Neuron (in vitro differentiated cells): Measurements from ENCODE around the gene KCNIP2.
"Not testable (repeated sequence)": the region's sequence is repeated elsewhere in the genome, so short reads cannot be mapped to it uniquely, and the experiment has no call there.

ENCODE experiments used
- H2AFZ ChIP-seq: one replicate; pipeline ENCODE4 v1.6.1; 2013; ENCODE audit warnings: low read depth, mild to moderate bottlenecking, inconsistent platforms, low read length, moderate library complexity
- H3K27me3 ChIP-seq: one replicate; pipeline ENCODE4 v1.6.1; 2013; ENCODE audit warnings: low read length; ENCODE audit not compliant: insufficient read depth
- H3K36me3 ChIP-seq: one replicate; pipeline ENCODE4 v1.6.1; 2013; ENCODE audit warnings: low read length; ENCODE audit not compliant: insufficient read depth
- H3K4me1 ChIP-seq: one replicate; pipeline ENCODE4 v1.6.1; 2013; ENCODE audit warnings: low read length; ENCODE audit not compliant: insufficient read depth
- H3K4me3 ChIP-seq: 2 replicates; pipeline ENCODE4 v1.5.1; 2013; ENCODE audit warnings: mild to moderate bottlenecking, low read length, moderate library complexity
- H3K9me3 ChIP-seq: one replicate; pipeline ENCODE4 v1.6.1; 2013; ENCODE audit warnings: low read length

Gene KCNIP2

GRCh38 chr10:101812606-101813005 lies 31.0 kb downstream of the KCNIP2 start:
- peaks cover 55% of the 10 kb centered on the region for H3K36me3 ChIP-seq
- no peak overlapping the region for H3K4me3 ChIP-seq
- H2AFZ ChIP-seq = no peak overlapping the region
- peaks cover 18% of the 10 kb centered on the region for H3K4me1 ChIP-seq
- H3K27me3 ChIP-seq = no peaks in the 10 kb centered on the region
- H3K9me3 ChIP-seq = no peaks in the 10 kb centered on the region

- H3K36me3 ChIP-seq = peaks cover 87% of the 10 kb centered on the region
- no peak overlapping the region for H3K4me3 ChIP-seq
- H2AFZ ChIP-seq = no peak overlapping the region
- no peaks in the 10 kb centered on the region for H3K4me1 ChIP-seq
- no peaks in the 10 kb centered on the region for H3K27me3 ChIP-seq
- H3K9me3 ChIP-seq = peaks cover 4% of the 10 kb centered on the region
Observed at GRCh38 chr10:101807158-101807557, 36.4 kb downstream of the KCNIP2 start.

- Histone ChIP-seq H3K4me1 (no peaks in the 10 kb centered on the region), H3K4me3 (no peak overlapping the region), H3K27me3 (no peaks in the 10 kb centered on the region), H3K36me3 (peaks cover 89% of the 10 kb centered on the region), H3K9me3 (peaks cover 4% of the 10 kb centered on the region), H2AFZ (no peak overlapping the region)
Observed at GRCh38 chr10:101803511-101803910, 40.1 kb downstream of the KCNIP2 start.

- Histone ChIP-seq H3K4me1 (no peaks in the 10 kb centered on the region), H3K4me3 (no peak overlapping the region), H2AFZ (no peak overlapping the region), H3K36me3 (peaks cover 91% of the 10 kb centered on the region), H3K27me3 (no peaks in the 10 kb centered on the region), H3K9me3 (no peaks in the 10 kb centered on the region)
Observed at GRCh38 chr10:101797403-101798059, 46.1 kb downstream of the KCNIP2 start.

- Histone ChIP-seq H2AFZ (no peak overlapping the region), H3K4me3 (no peak overlapping the region), H3K36me3 (peaks cover 92% of the 10 kb centered on the region), H3K4me1 (no peaks in the 10 kb centered on the region), H3K9me3 (no peaks in the 10 kb centered on the region), H3K27me3 (no peaks in the 10 kb centered on the region)
Observed at GRCh38 chr10:101793526-101793925, 50.1 kb downstream of the KCNIP2 start.

GRCh38 chr10:101789686-101790085 lies 53.9 kb downstream of the KCNIP2 start:
- Histone ChIP-seq H3K27me3 (no peaks in the 10 kb centered on the region), H3K36me3 (peaks cover 92% of the 10 kb centered on the region), H3K9me3 (no peaks in the 10 kb centered on the region), H3K4me1 (no peaks in the 10 kb centered on the region), H3K4me3 (no peak overlapping the region), H2AFZ (no peak overlapping the region)

GRCh38 chr10:101789231-101789630 lies 54.4 kb downstream of the KCNIP2 start:
- H2AFZ ChIP-seq, H3K4me1 ChIP-seq, H3K27me3 ChIP-seq, H3K4me3 ChIP-seq, H3K9me3 ChIP-seq: not testable (repeated sequence)
- H3K36me3 ChIP-seq = peaks cover 93% of the 10 kb centered on the region

GRCh38 chr10:101785801-101786200 lies 57.8 kb downstream of the KCNIP2 start:
- Histone ChIP-seq H3K36me3 (peaks cover 62% of the 10 kb centered on the region), H3K27me3 (no peaks in the 10 kb centered on the region), H3K4me3 (no peak overlapping the region), H2AFZ (no peak overlapping the region), H3K9me3 (no peaks in the 10 kb centered on the region), H3K4me1 (peaks cover 16% of the 10 kb centered on the region)

- Histone ChIP-seq H3K4me1 (peaks cover 16% of the 10 kb centered on the region), H3K36me3 (peaks cover 49% of the 10 kb centered on the region), H3K9me3 (no peaks in the 10 kb centered on the region), H3K4me3 (no peak overlapping the region), H3K27me3 (peaks cover 3% of the 10 kb centered on the region), H2AFZ (no peak overlapping the region)
Observed at GRCh38 chr10:101784558-101784957, 59.0 kb downstream of the KCNIP2 start.

GRCh38 chr10:101783736-101784118 lies 59.9 kb downstream of the KCNIP2 start:
- Histone ChIP-seq H2AFZ (no peak overlapping the region), H3K4me1 (peaks cover 22% of the 10 kb centered on the region), H3K36me3 (peaks cover 41% of the 10 kb centered on the region), H3K9me3 (no peaks in the 10 kb centered on the region), H3K27me3 (peaks cover 6% of the 10 kb centered on the region), H3K4me3 (peak overlapping the region; percentile 73)

- H3K4me1 ChIP-seq = peaks cover 22% of the 10 kb centered on the region
- no peaks in the 10 kb centered on the region for H3K9me3 ChIP-seq
- peaks cover 39% of the 10 kb centered on the region for H3K36me3 ChIP-seq
- H3K27me3 ChIP-seq = peaks cover 12% of the 10 kb centered on the region
- peak within 1 kb of the TSS; percentile 73 for H3K4me3 ChIP-seq
- no peak within 1 kb of the TSS for H2AFZ ChIP-seq
Observed at GRCh38 chr10:101782811-101783735, 60.5 kb downstream of the KCNIP2 start, which contains the start of gene NPM3. Gene NPM3, minus strand, starts transcription at chr10:101783446. Its CDS starts 56 bp downstream, at chr10:101783390.

GRCh38 chr10:101781984-101782810 lies 61.4 kb downstream of the KCNIP2 start:
- peaks cover 2% of the 10 kb centered on the region for H3K9me3 ChIP-seq
- peaks cover 21% of the 10 kb centered on the region for H3K27me3 ChIP-seq
- no peak overlapping the region for H2AFZ ChIP-seq
- peaks cover 22% of the 10 kb centered on the region for H3K4me1 ChIP-seq
- H3K36me3 ChIP-seq = peaks cover 32% of the 10 kb centered on the region
- H3K4me3 ChIP-seq = peak overlapping the region; percentile 73

GRCh38 chr10:101781655-101781983 lies 62.0 kb downstream of the KCNIP2 start:
- Histone ChIP-seq H3K4me3 (no peak overlapping the region), H3K4me1 (peaks cover 22% of the 10 kb centered on the region), H3K36me3 (peaks cover 26% of the 10 kb centered on the region), H3K27me3 (peaks cover 27% of the 10 kb centered on the region), H3K9me3 (peaks cover 2% of the 10 kb centered on the region), H2AFZ (no peak overlapping the region)
